Pulmonary artery endothelial cell (primary cell): Measurements from ENCODE around the gene SLC19A1. TPM values are rescaled to one million over a fixed set of nuclear protein-coding genes. Genes with fewer than 3 reads are reported as not detected.

Source experiments
- DNase-seq: peaks from one replicate; pipeline ENCODE4 v3.0.0-alpha.2; 2011; ENCODE audit warnings: low read depth, low spot score
- total RNA-seq: library from RNA; depleted of rRNA; stranded (reverse); fragments of >200 nt; gene quantifications from 2 replicates; pipeline ENCODE4 v1.2.3, GENCODE V29; 2014

Gene SLC19A1
- total RNA-seq, 1 donor from 2014 or later: 16.3 TPM

DNA sequence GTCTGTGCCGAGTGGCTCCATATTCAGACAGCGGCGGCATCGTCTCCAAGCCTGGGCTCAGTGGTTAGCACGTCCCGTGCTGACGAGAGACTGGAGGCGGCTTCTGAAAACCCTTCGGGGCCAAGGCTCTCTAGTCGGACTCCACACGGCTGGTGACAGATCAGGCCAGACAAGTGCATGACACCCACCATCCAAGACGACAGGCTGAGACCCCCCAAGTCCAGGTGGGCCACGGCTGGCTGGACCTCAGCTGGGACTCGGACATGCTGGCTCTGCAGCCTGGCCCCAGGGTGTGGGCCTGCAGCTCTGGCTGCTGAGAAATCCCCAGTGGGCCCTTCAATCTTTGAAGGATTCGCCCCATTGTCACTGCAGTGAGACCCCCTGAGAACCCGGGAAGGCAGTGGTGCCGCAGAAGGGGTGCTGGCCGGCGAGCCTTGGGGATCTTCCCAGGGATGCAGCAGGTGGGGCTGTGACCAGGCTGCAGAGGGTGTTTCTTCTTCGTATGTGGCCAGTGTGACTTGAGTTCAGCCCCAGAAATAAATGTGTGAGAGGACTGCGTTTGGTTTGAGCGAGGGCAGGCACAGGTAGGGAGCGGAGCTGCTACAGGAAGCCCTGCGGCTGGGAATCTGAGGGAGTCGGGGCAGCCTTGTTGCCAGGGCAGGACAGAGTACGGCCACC, 15.9 kb upstream of the SLC19A1 start:
- DNase-seq: no peak

DNA sequence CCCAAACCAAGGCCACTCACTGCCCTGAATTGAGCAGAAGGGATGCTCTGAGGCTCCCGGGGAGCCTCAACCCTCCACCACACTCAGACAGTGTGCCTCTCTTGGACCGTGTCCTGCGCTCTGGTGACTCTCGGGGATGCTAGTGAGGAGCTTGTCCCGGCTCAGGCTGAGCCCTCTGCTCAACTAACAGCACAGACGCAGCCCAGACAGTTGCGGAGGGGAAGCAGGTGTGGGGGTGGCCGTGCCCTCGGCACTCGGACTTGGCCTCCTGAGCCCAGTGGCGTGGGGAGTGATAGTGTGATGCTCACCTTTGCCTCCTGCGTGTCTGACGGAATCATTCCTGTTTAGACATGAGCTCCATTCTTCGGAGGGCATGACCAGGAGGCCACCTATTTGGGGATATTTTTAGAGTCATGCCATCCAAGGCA, 15.4 kb upstream of the SLC19A1 start:
- DNase-seq: no peak

DNA sequence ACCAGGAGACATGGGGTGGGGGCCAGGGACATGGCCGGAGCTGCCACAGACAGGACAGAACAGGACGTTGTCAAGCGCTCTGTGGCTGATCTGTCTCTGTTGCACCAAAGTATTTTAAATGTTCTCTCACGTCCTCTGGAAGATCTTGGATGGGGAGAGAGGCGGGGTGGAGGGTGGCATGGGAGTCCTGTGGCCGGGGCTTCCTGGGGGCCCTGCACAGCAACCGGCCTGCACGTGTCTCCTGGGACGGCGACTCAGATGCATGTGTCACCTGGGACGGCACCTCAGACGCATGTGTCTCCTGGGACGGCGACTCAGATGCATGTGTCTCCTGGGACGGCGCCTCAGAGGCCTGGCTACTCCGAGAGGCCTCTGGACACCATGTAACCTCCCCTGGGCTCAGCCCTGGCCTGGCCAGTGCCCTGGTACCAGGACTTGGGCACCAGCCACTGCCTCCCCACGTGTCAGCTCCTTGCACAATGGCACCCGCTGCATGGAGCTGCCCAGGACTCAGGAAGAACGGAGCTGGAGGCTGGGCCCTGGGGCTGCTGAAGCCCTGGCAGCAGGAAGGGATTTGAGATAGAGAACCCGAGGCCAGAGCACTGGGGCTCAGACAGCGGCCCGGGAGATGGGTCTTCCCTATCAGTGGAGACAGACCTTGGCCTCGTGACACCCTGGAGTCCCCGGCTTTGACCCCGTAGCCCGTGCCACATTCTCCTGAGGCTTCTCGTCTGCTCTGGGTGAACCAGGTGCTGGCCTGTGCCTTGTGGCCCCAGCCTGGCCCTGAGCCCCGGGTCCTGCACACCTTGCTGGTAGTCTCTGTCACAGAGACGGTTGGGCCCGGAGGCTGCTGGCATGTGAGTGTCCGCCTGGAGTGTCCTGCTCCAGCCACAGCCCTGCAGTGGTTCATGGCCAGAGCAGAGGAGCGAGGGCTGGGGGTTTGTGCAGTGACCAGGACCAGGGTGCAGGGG, 14.7 kb upstream of the SLC19A1 start:
- DNase-seq: no peak

DNA sequence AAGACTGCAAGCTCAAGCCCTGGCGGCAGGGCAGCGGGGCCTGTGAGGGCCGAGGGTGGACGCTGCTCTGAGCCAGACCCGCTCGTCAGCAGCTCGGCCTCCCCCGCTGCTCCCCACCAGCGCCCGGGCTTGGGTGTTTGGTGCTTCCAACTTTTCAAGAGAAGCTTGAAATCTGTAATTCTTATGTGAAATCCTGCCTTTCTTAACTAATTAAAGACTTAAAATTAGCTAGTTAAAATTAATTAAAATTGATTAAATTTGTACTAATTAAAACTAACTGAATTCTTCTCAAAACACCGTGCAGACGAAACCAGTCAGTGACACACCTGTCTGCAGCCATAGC, 14.0 kb upstream of the SLC19A1 start:
- DNase-seq: no peak

DNA sequence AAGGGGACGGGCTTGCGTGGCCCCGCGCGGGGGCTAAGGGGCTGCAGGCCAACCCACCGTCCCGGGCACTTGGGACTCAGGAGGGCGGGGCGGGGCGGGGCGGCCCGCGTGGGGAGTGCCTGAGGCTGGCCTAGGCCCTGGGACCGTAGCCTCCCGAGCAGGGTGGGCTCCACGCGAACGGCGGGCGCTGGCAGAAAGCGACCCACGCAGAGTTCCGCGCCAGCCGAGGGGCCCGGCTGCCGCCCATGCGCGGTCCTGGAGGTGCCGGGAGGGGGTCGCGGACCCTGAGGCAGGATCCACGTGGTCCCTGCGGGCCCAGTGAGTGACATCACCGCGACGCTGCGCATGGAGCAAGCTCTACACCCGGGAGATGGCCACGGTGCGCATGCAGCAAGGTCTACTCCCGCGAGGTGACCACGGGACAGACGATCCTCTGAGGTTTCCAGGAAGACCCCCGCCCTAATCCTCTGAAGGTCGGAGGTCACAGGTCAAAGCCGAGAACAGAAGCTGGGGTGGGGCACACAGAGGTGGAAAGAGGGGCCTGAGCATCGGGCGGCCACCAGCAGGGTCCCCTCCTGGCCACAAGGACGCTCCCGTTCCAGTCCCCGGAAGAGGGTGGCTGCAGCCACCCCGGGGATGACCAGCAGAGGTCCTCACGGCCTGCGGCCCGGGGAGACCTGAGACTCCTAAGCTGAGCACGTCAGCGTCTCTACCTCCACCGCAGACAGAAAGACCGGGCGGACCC, 13.5 kb upstream of the SLC19A1 start:
- DNase-seq: no peak

DNA sequence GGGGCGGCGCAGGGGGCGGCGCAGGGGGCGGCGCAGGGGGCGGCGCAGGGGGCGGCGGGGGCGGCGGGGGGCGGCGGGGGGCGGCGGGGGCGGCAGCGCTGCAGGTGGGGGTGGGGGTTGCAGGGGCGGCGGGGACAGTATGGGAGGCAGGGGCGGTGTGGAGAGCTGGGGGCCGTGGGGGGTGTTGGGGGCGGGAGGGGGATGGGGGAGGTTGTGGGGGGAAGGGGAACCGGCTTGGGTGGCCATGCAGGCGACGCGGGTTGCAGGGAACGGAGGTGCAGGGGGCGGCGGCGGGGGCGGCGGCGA, 13.0 kb upstream of the SLC19A1 start:
- DNase-seq: no peak

DNA sequence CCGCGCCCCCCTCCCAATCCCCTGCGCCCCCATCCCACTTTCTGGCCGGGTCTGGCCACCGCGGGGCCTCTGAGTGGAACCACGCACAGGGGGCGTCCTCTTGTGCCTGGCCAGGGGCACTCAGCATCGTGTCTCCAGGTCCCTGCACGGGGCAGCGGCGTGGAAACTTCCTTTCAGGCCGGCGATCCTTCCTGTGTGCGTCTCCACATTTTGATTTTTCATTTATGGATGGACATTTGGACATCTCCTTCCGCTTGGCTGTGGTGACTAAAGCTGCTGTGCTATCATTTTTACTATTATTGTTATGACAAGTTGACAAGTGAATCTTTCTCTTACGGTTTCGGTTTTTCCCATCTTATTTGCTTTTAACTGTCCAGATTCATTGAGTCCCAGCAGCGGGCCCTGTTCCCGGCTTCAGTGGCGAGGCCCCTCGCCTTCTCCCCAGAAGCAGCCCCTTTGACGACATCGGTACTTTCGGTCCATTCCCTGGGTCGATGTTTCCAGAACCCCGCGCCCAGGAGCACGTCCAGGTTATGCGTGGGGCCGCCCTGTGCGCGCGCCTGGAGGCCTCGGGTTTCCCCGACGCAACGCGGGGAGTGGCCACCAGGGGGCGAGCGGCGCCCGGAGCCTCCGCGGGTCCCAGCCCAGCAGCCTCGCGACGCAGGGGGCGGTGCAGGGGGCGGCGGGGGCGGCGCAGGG, 12.4 kb upstream of the SLC19A1 start:
- DNase-seq: no peak

DNA sequence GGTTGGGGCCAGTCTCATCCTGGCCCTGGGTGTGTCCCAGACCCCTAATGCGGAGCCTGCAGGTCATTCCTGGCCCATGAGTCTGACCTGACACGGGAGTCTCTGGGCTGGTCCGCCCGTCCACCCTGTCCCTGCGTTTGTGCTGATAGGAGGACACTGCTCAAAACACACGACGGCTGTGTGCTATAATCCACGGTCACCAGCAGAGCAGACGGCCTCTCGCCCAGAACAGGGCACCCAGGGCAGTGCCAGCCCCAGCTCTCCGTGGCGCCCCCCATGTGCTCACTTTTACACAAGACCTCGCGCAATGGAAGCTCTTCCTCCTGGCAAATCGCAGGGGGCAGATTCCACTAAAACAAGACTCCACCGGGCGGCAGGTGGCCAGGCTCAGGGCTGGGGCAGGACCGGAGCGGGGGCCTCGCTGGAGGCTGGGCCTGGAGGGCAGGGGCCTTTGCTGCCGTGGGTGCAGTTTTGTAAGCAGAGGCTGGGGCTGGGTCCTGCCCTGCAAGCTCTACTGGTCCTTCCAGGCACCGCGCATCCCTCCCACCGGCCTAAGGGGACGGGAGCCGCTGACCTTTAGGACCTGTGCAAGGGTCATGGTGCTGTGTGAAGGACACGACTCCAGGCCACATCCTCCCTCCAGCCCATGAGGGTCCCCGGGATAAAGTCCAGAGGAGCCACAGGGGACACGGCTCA, 10.6 kb upstream of the SLC19A1 start:
- no peak for DNase-seq

DNA sequence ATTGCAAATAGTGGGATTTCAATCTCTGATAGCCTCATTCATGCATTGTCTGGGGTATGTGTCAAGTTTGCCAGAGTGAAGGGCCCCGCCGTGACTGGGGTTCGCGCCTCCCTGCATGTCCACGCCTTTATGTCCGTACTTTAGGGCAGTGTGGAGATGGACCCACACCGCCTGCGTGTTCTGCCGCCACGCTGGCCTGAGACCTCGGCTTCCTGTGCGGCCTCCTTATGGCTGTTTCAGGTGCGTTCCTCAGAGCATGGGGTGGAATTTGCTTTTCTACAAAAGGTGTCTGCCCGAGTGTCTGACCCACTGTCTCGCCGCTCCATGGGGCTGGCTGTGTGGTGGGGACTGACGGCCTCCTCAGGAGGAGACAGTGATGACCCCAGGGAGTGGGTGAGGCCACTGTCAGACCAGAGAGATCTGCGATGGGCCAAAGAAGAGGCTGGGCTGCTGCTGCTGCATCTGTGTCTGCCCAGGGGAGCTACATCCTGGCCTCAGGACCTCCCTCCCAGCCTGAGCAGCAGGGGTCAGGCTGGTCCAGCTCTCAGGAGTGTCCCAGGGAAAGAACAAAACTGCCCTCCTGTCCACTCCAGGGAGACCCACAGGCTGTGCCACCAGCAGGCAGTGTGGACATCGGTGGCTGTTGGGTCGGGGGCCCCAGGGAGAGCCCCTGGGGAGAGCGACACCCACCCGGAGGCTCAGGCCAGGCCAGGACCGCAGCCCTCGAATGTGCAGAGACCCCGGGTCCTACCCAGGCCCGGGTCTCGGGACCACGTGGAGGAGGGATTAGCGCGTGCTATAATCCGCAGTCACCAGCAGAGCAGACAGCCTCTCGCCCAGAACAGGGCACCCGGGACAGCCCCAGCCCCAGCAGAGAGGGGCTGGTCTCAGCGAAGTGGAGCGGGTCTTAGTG, 9.8 kb upstream of the SLC19A1 start:
- no peak for DNase-seq

DNA sequence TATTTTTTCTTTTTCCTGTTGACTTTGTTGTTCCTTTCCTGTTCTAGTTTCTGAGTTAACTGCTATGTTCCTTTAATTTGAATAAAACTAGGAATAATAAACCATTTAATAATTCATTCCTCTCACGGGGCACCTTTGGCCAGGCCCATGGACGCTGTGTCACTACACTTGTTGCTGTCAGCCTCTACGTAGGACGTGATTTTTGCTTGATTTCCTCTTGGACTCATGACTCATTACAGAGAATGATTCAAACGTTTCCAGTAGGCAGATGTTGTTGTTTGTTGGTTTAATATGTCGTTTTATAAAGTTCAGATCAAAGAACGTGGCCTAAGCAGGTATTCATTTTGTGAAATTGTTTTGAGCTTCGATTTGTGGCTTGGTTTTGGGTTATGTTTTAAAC, 9.1 kb upstream of the SLC19A1 start:
- DNase-seq: peak; percentile 82

DNA sequence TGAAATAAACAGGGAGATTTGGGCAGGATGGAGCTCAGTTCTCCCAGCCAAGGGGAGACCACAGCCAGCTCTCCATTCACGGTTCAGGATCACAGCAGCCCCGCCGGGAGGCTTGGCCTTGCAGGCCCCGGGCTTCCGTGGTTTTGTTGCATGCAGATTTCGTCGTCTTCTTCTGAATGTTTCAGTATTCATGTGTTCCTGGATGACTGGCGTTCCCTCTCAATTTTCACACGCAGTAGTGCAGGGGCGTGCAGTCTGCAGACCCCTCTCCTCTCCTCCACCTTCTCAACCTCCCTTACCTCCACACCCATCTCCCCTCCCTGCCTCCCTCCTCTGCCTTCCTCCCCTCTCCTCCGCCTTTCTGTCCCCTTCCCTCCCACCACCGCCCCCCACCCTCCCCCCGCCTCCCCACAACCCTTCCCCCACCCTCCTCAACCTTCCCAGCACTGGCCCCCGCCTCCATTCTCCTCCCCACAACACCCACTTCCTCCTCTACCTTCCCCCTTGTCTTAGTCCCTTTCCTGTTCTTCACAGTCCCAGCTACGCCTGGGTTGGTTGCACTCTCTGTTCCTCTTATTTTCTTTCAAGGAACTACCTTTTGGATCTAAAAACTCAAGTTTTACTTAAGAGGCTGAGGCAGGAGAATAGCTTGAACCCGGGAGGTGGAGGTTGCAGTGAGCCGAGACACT, 8.4 kb upstream of the SLC19A1 start:
- no peak for DNase-seq

DNA sequence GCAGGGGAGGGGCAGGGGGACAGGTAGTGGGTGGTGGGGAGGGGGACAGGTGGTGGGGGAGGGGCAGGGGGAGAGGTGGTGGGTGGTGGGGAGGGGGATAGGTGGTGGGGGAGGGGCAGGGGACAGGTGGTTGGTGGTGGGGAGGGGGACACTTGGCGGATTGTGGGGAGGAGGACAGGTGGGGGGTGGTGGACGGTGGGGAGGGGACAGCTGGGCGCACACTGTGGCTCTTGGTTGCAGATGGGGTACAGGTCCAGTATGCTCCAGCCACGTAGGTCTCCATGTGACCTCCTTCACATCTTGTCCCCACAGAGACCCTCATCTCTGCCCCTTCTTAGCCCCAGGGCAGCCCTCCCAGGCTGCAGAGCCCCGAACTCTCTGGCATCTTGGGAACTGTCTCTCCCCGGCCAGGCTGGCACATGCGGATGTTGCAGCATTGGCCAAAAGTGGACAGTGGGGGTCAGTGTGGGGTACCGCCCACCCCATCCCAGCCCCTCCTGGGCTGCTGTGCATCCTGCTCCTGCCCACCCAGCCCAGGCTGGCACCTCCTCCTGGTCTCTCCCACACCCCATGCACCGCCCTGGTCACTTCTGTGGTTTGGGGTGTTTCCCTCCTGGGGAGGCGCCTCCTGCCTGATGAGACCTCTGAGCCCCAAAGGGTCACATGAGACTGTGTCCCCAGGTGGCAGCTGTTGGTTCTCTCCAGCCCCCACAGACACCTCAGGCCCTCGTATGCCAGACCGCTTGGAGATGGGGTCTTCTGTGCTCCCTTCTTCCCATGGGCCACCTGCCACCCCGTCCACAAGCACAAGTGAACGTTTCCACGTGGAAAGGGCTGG, 7.6 kb upstream of the SLC19A1 start:
- DNase-seq: no peak

DNA sequence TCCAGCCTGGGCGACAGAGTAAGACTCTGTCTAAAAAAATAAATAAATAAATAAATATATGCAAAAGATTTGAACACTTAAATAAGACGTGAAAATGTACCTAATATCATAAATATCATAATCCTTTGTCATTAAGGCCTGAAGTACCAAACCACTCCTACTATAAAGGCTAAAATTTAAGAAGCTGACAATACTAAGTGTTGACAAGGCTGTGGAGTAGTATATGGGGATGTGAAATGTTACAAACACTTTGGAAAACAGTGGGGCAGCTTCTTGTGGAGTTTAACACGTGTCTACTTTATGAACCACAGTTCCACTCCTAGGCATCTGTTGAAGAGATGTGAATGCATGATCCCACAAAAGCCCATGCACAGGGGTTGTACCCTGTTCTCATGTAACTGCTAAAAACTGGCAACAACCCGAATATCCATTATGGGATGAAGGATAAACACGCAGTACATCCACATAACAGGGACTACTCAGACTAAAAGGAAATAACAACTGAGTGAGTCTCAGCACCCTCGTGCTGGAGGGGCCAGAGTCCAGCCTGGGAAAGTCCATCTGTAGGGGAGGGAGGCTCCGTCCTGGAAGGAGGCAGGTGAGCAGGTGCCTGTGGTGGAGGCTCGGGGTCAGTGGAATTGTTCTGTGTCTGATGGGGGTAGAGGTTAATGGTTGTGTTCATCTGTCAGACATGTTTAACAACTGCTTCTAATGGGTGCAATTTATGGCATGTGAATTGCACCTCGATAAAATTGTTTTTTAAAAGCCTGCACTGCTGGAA, 6.7 kb upstream of the SLC19A1 start:
- no peak for DNase-seq

DNA sequence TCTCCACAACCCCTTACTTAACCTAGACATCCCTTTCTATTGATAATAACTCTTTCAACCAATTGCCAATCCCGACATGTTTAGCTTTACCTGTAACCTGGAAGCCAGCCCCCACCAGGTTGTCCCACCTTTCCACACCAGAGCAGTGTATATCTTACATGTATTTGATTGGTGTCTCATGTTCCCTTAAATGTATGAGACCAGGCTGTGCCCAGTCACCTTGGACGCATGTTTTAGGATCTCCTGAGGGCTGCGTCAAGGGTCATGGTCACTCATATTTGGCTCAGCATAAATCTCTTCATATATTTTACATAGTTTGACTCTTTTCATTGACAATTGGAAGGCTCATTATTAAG, 5.3 kb upstream of the SLC19A1 start:
- no peak for DNase-seq

DNA sequence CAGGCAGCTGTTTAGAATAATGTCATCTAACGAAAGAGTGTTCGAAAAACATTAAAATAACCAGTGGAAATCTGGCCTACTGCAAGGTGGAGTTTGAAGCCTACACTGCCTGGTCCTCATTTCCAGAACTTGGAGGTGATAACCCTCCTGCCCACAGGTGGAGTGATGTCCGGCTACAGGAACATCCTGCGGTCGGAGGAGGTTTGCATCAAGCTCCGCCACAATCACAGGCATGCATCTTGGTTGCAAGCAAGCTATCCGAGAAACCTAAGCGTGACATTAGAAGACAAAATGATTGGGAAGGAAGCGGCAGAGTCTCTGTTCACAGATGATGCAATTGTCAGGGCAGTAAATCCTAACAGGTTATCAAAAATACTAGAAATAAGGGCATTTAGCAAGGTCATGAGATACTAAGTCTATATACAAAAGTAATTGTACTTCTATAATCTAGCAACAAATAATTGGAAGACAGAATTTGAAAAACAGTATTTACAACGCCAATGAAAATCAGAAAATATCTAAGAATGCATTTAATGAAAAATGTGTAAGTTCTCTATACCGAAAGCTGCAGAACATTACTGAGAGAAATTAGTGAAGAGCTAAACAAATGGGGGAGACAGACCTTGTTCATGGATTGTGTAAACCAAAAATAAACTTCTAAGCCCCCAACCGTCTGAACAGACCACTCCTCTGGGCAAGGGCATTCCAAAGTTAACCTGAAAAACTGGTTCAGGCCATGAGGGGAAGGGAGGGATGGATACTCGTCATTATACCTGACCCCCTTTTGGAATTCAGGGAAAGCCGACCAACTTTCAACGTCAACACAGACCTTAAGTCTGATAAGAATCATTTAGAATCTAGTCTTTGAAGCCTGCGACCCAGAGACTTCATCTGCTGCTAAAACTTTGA, 4.7 kb upstream of the SLC19A1 start:
- no peak for DNase-seq

DNA sequence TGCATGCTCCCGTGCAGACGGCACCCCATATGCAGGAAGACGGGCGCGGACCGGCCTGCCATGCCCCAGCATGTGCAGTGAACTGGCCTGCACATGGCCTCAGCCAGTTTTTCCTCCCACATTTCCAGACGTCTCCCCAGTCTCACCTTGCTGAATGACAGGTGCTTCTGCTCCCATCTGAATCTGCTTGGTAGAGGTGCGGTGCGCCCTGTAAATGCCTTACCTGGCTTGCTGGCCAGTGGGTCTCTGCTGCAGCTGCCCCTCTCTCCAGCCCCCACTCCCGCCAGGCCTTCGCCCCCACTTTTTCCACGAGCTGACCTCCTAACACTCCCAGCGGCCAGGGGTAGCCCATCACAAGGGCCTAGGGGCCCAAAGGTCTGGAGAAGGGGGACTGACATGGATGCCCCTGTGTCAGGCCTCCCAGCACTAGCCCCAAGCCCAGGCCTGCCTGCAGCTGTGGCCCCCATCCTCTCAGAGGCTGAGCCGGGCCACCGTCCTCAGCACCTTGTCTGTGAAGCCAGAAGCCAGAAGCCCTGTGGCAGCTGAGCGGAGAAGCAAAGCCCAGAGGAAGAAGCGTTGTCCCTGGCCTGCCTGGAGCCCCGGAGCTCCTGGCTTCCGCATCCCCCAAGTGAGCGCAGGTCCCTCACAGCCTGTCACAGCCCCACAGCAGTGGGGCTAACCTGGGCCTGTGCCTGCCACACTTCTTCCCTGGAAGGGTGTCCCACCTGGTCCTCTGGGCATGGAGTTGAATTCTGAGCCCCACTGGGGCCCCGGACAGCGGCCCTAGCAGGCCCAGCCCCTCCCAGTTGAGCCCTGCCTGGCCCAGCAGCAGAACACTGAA, 3.7 kb upstream of the SLC19A1 start:
- DNase-seq: no peak
